OCI-LY7 (cell line): ENCODE data around the gene EMILIN1.

Source experiments
- EZH2phosphoT487 ChIP-seq: fragments of 200-600 bp; sonication (generic); IDR thresholded peaks from 2 replicates; pipeline ENCODE4 v1.6.1; 2018; ENCODE audit warnings: low read depth, borderline replicate concordance, mild to moderate bottlenecking, mixed run types, antibody characterized with exemption, low read length, moderate library complexity, mixed read lengths
- TF ChIP-seq, protein P1 (sequence below): fragments of 200-600 bp; sonication (generic); conservative IDR thresholded peaks from 2 replicates; pipeline ENCODE4 v1.5.1; 2014; ENCODE audit warnings: mild to moderate bottlenecking, antibody characterized with exemption, low read length, moderate library complexity, mixed read lengths

DNA sequence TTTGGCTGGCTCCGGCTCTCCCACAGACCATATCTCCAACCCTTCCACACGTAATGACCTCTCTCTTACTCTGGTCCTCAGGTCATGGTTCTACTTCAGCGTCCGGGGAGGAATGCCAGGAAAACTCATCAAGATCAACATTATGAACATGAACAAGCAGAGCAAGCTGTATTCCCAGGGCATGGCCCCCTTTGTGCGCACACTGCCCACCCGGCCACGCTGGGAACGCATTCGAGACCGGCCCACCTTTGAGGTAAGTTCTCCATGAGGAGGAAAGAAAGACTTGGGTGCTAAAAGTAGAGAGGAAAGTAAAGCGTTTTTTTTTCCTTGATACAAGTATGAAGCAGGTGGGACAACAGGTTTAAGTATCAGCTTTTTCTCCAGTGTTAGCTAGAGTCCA is 25.1 kb upstream of the EMILIN1 start:
- TF ChIP-seq, protein P1, sequence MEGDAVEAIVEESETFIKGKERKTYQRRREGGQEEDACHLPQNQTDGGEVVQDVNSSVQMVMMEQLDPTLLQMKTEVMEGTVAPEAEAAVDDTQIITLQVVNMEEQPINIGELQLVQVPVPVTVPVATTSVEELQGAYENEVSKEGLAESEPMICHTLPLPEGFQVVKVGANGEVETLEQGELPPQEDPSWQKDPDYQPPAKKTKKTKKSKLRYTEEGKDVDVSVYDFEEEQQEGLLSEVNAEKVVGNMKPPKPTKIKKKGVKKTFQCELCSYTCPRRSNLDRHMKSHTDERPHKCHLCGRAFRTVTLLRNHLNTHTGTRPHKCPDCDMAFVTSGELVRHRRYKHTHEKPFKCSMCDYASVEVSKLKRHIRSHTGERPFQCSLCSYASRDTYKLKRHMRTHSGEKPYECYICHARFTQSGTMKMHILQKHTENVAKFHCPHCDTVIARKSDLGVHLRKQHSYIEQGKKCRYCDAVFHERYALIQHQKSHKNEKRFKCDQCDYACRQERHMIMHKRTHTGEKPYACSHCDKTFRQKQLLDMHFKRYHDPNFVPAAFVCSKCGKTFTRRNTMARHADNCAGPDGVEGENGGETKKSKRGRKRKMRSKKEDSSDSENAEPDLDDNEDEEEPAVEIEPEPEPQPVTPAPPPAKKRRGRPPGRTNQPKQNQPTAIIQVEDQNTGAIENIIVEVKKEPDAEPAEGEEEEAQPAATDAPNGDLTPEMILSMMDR: no peak
- TF ChIP-seq EZH2phosphoT487: no peak
